NOMO-1 treated with DMSO at 0.1 percent for 48 hours (cell line): ENCODE measurements around the gene FGD4.

Experiments used
- DNase-seq: peaks from one replicate; lab custom pipeline; 2025; ENCODE audit not compliant: unreplicated experiment; lab: John Stamatoyannopoulos, UW

The FGD4 gene

DNA sequence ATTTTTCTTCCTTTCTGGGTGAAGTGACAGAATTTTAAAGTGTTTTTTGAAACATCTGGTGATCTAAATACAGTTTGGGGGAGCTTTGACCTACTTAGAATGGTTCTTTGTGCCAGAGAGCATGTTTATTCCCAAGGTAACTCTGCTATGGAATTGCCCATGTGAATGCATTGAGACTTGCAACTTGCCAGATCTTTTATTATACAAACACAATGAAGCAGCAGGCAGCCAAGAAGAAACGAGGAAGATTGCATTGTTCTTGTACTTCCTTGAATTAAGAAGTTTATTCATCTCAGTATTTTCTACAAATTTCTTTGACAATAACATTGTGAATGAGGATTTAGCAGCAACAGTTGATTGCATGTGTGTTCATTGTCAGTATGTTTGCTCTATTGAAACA lies 55.5 kb downstream of the FGD4 start:
- DNase-seq, result no peak

DNA sequence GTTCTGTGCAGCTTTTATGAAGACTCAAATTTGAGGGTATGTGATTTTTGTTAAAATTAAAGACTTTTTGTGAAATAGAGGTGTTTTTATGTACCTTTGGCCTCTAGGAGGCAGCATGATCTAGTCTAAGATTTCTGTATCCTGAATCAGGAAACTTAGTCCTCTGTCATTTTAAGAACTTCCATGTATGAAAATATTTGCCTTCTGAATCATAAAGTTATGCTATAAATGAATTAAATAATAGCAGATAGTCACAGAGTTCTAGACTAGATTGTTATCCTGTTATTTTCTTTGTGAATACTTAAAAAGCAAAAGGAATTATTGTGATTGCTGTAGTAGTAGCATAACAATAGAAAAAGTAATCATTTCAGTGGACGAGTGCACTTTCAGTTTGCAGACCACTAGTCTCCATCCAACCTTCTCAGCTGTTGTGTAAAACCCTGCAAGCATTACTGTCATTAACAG lies 56.3 kb downstream of the FGD4 start:
- peak; percentile 80 for DNase-seq

DNA sequence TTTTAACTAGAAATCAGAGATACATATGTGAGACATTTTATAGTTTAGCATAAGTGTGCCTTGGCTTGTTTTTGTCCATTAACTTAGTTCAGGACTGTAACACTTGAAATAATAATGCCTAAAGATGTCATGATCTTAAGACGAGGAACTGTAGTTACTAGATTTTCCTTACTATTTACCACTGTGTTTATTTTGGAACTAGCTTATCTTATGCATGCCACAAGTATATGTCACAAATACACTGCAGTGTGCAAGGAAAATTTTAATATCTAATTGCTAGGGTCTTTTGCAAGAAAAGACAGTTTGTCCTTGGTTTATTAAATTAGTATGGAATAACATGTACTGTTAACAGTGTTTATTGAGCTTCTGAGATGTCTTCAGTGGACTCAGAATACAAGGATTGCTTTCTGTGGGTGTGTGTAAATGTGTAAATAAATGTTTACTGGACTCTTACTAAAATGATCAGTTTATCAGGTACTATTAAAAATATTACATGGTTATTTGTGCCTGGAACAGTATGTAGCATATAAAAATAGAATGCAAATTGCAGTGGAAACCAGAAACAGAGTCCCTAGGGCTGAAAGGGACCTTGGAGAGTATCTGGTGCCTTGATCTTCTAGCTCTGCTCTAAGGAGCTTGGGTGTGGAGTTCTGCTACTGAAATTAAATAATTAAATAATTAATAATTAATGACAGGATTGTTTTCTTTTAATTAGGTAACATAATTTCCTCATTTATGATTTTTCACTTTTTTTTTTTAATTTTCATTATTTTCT lies 58.1 kb downstream of the FGD4 start:
- no peak for DNase-seq

DNA sequence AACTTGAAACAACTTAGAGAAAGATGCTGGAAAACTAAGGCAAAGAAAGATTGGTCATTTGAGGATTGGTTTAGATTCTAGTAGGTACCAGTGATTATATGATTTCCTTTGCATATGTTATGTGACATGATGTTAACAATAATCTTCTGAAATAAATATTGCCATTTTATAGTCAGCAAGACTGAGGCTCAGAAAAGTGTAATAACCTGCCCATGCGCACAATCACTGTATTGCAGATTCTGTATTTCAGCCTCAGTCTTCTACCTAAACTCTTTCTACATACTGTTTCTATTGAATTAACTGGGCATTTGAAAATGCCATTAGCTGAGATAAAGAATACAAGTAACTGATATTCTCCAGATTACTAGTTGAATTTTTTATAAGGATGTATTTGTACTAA lies 61.3 kb downstream of the FGD4 start:
- no peak for DNase-seq

DNA sequence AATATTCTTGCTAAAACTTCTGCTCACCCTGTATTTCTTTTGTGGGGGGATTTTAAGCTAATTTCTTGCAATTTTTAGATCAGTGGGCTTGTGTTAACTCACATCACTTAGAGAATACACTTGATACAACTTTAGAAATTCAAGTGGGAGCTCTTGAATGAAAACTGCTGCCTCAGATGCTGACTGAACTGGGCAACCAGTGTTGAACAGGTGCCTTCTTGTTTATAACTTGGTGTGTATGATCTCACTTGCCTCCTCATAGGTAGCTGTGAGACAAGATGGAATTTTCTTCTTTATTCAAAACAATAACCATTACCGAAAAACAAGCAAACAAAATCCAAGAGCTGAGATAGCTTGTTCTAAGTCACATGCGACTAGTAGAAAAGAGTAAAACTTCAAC lies 63.5 kb downstream of the FGD4 start:
- DNase-seq, result no peak

DNA sequence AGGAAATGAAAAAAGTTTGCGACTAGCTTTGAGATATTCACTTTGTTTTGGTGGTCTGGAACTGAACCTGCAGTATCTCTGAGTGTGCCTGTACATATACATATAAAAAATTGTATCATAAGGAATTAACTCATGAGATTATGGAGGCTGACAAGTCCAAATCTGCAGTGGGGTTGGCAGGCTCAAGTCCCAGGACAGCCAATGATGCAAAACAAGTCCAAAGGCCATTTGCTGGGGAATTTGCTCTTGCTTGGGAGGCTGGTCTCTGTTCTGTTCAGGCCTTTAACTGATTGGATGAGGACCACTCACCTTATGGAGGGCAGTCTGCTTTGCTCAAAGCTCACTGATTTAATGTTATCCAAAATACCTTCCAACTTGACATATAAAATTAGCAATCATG lies 66.8 kb downstream of the FGD4 start:
- no peak for DNase-seq

DNA sequence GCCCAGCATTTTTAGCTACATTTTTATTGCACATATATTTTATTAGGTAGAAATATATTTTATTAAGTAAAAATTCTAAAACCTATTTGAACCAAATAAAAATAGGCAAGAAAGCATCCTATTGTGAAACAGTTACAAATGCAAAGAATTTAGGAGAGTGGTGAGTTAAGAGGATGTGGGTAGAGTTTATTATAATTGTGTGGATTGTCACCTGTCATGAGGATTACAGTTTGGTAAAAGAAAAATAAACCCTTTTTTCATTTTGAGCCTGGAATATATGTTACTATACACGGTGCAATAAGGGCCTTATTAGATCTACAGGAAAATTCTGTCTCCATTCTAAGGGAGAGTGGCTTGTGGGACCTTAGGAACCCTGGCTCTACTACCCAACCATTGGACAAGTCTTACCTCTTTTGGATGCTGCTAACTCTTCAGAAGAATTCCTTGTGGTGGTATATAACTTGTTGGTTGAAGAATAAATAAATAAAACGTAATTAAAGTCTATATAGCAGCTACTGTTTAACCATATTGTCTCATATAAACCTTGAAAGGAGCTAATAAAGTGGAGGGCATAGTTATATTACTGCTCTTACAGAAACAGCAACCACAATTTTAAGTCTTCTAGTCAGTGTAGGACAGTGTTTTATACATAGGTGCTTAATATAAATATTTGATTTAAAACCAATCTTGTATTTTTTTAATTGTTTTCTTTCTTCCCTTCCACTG lies 67.8 kb downstream of the FGD4 start:
- DNase-seq, result peak; percentile 27

DNA sequence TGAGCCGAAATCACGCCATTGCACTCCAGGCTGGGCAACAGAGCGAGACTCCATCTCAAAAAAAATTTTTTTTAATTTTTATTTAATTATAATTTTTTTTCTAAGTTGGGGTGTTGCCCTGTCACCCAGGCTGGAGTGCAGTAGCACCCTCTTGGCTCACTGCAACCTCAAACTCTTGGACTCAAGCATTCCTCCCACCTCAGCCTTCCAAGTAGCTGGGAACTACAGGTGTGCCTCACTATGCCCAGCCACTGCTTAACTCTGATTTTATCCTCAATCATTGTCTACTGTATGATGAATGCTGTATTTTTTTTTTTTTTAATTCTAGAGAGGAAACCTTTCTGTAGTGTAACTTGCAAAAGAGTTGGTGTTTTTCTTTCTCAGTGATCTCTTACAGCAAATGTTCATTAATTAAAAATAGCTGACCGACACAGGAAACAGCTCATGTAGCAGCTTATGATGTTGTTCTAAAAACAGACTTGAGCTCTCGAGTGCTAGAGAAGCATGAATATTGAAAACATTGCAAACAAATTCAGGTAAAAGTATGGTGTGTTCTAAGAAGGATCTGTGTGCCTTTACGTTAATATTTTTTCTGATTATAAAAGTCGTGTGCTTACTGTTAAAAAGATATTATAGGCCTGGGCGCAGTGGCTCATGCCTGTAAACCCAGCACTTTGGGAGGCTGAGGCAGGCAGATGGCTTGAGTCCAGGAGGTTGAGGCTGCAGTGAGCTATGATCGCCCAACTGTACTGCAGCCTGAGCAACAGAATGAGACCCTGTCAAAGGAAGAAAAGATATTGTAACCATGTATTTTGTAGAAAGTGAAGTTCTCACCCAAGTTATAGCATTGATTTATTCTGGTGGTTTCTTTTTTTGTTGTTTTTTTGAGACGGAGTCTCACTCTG lies 68.9 kb downstream of the FGD4 start:
- DNase-seq, result peak; percentile 12

DNA sequence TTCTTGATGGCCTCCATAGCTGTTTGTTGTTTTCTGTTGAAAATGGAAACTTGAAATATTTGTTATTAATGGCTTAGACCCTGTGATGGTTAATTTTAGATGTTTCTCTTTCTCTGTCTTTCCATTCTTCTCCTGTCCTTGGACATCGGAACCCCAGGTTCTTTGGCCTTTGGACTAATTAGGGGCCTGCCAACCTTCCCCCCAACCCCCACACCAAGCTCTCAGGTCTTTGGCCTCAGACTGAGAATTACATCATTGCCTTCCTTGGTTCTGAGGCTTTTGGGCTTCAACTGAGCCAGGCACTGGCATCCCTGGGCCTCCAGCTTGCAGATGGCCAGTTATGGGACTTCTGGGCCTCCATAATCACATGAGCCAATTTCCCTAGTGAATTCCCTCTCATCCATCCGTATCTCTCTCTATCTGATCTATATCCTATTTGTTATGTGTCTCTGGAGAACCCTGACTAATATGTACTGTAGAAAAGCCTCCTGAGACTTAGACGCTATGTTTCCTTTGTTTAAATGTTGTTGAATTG lies 71.6 kb downstream of the FGD4 start:
- no peak for DNase-seq

DNA sequence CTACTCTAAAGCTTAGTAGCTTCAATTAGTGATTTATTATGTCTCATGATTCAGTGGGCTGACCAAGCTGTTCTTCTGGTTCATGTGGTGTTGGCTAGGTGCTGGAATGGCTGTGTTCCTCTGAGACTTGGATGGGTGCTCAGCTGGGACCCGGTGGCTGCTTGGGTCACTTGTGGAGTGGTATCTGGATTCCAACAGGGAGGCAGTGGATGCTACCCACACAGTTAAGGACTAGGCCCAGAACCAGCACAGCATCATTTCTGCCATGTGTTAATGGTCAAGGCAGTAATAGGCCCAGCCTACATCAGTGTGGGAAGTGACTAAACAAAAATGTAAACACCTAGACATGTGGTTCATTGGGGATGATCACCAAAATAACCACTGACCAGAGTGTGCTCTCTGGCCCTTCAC lies 72.2 kb downstream of the FGD4 start:
- no peak for DNase-seq

DNA sequence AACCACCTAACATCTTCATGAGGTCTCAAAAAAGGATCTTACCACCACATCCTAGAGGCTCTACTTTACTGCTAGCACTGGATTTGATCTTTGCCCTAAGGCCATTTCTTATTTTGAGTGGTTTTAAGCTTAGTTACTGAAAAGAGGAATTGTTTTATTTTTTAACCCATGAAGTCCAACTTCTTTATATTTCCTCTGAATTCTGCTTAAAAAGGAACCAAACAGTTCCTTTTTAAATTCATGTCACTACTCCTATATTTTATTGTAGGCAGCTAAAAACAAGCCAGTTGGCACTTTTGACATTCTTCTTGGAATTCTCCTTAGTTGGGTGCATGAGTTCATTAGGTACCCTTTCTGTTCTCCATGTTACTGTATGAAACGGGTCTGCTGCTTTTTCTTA lies 76.4 kb downstream of the FGD4 start:
- DNase-seq, result peak; percentile 27

DNA sequence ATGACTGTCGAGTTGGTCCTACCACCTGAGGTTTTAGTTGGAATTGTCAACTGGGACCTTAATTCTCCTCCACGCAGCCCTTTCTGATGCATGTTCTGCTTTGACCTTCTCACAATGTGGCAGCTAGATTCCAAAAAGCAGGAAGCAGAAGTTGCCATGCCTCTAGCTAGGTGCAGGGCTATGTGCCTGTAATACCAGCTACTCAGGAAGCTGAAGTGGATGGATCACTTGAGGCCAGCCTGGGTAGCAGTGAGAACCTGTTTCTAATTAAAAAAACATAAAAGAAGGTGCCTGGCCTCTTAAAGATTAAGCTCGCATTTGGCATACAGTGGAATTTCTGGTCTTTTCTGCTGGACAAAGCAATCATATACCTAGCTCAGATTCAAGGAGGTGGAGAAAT lies 77.1 kb downstream of the FGD4 start:
- DNase-seq, result no peak

DNA sequence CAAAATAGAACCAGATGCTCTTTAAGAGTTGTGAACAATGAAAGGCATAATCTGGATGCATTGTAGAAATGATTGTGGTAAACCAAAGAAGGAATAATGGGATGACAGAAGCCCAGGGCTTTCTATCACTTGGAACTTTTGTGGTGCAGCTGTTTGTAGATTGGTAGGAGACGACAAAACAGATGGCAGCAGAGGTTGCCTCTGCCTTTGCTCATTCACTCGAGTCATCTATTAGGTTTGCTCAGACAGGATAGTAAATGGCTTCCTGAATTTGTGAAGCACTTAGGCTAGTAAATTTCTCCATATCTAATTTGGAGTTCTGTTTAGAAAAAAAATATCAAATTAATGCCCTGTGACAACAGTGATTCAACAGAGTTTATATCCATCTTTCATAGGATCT lies 78.4 kb downstream of the FGD4 start:
- DNase-seq, result no peak

DNA sequence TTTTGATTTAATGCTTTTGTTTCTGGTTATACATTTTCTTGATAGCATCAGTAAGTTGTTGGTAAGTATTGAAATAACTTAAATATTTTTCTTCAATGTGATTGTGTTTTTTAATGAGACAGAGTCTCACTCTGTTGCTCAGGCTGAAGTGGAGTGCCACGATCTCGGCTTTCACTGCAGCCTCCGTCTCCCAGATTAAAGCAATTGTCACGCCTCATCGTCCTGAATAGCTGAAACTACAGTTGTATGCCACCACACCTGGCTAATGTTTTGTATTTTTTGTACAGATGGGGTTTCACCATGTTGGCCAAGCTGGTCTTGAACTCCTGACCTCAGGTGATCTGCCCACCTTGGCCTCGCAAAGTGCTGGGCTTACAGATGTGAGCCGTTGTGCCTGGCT lies 78.8 kb downstream of the FGD4 start:
- no peak for DNase-seq

DNA sequence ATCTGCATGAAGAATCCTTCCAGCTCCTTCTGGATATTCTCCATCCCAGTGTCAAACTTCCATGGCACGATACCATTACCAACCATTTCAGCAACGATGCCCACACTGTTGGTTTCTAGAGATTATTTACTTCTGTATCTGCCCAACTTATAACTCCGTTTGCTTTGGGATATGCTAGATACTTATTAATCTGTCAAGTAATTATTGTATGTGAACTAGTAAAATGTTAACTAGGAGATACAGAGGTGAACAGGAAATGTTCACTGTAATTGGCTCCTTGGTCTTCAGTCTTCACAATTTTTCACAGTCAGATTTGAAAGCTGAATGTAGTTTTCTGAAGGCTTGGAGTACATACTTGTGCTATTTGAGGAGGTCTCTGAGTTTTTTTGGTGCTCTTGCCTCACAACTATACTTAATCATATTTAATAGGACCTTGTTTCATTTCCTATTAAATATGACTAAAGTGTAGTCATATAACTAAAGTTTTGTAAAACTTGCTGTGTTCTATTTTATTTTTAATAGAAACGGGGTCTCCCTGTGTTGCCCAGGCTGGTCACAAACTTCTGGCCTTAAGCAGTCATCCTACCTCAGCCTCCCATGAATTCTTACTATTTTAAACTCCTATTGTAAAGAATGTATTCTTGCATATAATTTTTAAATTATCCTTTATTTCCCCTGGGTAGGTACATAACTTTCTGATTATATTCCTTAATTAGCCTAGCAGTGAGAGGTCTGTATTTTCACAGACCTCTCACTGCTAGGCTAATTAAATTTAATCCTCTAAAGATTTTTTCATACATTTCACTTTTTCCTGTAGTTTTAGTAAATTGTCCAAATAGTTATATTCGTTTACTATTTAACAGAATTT lies 79.7 kb downstream of the FGD4 start:
- peak; percentile 31 for DNase-seq

DNA sequence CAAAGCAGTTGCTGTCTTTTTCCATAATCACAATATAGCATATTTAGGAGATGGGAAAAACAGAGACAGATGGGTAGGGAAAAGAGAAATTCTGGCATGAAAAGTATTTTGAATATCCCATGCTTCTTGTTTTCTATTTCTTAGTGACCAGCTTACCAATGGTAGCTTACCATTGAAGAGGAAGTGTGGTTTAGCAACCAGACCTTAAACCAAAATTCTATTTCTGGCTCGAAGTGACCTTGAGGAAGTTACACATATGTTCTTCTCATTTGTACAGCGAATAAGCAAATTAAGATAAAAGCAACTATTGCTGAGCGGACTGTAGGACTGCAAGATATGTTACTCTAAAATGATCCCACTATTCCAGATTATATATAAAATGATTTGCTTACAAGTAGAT lies 82.9 kb downstream of the FGD4 start:
- peak; percentile 93 for DNase-seq

DNA sequence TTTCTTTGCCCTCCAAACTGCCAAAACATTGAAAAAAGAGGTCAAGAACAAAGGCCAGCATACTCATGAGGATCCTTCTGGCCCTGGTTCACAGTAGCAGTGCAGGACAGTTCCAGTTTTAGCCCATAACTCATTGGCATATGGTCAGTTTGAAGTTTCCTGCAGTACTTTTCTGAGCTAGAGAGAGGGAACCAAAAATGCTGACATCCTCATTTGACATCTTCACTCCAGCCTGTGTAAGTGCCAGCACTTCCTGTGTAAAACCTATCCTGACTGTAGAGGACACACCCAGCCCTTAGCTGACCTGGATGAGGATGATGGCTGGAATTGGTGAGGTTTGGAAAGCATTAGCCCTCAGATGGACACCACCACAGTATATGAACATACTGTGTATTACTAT lies 84.1 kb downstream of the FGD4 start:
- peak; percentile 72 for DNase-seq

DNA sequence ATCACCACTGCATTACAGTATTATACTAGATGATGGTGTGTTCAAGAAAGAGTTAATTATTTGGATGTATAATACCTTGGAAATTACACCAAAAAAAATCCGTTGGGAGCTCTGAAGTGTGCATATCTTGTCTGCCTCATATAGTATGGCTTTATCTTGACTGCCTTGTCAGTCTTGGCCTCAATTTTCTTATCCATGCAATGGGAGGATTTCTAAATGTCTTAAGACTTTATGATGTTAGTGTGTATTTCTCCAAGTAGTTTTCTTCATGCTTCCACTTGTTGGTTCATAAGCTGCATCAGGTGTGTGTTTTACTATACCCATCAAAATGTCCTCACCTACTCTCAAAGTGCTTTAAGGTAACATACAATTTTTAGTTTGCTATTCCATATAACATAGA lies 84.6 kb downstream of the FGD4 start:
- no peak for DNase-seq

DNA sequence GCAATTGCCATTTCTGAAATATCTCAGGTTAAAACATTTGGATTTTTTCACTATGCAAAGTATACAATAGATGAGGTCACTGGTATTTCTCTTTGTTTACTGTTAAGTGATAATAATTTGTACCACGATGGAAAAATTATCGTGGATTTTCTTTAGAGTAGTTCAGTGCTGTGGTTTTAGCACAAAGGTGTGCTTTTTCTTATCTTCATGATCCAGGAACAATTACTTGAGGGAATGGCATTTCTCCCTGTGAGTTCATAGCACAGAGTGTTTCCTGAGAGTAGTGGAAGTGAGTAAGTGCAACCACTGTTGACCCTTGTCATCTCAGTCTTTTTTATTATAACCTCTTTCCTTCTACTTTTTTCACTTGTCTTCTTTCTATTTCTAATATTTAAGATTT lies 86.8 kb downstream of the FGD4 start:
- peak; percentile 21 for DNase-seq

DNA sequence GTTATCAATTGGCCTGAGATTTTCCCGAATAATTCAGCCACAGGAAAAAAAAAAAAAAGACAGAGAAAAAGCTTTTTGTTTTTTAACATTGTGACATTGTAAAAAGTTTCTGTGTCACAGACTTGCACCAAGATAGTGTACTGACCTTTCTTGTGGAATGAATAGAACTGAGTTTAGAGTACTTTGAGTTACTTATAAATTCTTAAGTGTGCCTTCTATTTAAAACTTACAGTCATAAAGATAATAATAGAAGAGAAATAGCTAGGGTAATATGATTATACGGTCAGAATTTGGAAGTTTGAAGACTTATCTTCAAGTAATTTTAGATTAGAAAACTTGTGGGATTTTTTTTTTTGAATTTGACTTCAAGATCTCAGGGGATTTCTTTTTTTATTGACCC lies 88.8 kb downstream of the FGD4 start:
- no peak for DNase-seq
